ENCODE results near the gene SLC2A4.

Gene SLC2A4

DNA sequence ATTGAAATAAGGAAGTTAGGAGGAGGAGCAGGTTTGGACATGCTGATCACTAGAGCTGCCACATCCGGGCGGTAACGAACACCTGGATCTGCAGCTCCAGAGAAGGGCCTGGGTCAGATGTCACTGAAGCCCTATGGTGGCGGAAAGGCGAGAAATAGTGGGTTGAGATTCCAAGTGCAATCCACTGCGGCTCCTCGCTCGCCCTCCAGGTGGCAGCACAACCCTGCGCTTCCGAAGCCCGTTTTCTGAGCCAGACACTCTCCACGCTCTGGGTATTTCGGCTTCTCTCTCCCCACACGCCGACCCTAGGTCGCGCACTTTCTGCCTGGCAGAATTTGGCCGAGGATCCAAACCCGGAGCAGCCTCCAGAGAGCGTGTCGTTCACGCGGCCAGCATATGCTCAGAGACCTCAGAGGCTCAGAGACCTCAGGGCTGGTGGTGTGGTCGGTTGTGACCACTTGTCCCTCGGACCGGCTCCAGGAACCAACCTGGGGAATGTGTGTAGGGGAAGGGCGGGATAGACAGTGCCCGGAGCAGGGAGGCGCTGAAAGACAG lies 922 bp upstream of the SLC2A4 start:
- peak; percentile 93 for DNase-seq

- peak; percentile 59 for DNase-seq
Observed at GRCh38 chr17:7281953-7282751, 634 bp downstream of the SLC2A4 start.

- no peak for DNase-seq
Observed at GRCh38 chr17:7282752-7283321, 1.3 kb downstream of the SLC2A4 start.

DNA sequence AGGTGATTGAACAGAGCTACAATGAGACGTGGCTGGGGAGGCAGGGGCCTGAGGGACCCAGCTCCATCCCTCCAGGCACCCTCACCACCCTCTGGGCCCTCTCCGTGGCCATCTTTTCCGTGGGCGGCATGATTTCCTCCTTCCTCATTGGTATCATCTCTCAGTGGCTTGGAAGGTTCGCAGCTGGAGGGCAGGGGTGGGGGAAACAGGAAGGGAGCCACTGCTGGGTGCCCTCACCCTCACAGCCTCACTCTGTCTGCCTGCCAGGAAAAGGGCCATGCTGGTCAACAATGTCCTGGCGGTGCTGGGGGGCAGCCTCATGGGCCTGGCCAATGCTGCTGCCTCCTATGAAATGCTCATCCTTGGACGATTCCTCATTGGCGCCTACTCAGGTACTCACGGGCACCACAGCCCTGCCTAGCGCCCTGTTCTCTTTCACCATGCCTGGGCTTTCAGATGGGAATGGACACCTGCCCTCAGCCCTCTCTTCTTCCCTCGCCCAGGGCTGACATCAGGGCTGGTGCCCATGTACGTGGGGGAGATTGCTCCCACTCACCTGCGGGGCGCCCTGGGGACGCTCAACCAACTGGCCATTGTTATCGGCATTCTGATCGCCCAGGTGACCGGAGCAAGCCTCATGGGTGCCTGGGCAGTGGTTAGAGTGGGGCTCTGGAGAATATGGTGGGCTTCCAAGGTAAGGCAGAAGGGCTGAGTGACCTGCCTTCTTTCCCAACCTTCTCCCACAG lies 2.1 kb downstream of the SLC2A4 start:
- no peak for DNase-seq

DNA sequence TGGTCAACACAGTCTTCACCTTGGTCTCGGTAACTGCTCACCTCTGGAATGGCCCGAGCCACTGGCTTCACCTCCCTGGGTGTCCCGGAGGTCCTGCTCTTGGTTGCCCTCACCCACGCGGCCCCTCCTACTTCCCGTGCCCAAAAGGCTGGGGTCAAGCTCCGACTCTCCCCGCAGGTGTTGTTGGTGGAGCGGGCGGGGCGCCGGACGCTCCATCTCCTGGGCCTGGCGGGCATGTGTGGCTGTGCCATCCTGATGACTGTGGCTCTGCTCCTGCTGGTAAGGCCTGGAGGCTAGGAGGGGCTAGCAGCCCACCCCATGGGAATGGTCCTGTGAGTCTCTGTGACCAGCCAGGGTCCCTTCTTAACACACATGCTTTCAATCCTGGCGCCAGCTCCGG lies 3.4 kb downstream of the SLC2A4 start:
- no peak for DNase-seq

GRCh38 chr17:7285679-7286078 lies 4.2 kb downstream of the SLC2A4 start:
- DNase-seq, result no peak

DNA sequence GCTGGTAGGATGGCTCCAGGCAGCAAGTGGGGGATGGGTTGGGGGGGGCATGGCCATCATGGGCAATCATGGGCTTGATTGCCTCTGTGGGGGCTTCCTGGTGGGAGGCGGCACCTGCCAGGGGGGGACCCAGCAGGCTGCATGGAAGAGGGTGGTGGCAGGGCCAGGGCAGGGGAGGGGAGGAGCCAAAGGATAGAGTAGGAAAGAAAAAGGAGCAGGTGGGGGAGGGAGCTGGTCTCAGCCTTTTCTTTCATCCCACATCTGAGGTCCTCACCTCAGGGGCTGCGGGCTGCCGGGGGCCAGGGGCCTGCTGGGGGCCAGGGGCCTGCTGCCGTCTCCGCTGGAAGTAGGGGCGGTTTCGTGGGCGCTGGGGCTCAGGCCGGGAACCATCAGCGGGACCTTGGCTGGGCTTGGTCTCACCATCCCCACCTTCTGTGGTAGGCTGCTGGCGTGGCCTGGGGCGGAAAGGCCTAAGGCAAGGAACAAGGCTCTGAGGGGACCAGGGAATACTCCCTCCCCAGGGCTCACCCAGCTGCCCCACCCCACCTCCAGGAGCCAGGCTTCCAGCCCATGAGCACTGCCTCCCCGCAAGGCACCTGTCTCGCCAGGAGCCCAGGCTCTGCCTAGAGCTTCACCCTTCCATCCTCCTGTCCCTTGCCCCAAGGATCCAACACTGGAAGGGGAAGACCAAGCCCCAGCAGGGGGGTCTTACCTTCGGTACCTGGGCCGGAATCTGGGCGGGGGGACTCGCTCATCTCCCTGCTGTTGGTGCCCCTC lies 7.9 kb downstream of the SLC2A4 start:
- DNase-seq, result no peak

DNA sequence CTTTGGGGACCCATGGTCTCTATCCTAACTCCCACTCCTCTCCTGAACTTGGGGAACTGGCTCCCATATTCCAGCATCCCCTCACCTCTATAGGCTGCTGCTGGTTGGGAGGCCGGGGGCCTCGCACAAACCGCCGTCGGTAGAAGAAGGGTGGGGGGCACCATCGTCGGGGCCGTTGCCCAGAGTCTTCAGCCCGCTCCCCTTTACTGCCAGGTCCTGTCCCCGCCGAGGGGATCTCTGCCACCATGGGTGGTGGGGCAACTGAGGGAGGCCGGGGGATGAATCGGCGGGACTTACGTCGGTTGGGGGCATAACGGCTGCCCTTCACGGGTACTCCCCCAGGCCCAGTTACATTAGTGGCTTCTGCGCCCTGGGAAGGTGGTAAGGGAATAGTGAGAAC lies 8.6 kb downstream of the SLC2A4 start:
- no peak for DNase-seq

DNA sequence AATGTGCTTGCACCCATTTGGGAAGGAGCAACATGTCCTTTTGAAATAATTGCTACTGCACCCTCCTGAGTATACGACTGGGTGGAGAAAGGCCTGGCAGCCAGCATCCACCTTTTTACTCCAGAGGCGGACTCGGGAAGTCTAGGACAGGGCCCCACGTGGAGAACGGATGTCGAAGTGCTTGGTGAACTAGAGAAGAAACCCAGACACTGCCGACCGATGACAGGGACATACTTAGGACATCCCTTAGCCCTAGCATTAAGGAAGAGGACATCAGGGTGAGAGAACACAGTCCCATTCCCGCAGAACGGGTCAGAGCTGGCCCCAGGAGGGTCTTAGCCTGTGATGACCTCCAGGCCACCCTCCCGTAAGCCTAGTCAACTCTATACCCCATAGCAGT lies 9.2 kb downstream of the SLC2A4 start:
- DNase-seq, result no peak

- no peak for DNase-seq
Observed at GRCh38 chr17:7292194-7292593, 10.7 kb downstream of the SLC2A4 start.

DNA sequence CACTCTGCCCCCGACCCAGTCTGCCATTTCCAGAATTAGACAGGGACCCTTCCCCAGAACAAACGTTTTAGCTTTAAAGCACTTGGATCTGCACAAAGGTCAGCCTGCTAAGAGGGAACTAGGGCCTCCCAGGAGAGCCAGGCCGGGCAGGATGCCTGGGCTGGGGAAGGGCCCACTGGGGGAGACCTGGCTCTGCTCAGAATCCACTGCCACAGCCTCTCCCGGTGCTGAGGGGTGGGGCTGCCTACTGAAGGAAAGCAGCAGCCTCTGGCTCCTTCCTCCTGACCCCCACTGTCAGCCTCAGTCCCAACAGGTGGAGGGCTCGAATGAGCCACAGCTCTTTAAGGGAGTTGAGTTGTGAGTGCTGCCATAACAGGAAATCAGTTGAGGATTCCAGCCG lies 11.2 kb downstream of the SLC2A4 start:
- DNase-seq, result no peak

DNA sequence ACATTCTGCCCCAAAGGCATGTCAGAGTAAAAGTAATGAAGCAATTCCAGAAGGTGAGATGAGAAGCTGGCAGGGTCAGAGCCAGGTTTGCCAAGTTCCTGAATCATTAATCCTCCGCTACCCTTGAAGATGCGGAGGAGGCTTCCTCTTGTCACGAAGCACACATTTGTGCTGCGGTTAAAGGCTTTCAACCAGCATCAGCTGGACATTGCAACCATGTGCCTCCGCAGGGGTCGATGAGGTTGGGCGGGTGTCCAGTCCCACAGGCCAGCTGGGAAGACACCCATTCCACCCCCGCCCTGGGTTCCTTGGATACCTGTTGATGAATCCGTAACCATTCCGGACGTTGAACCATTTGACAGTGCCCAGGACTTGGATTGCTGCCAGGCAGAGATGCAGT lies 11.6 kb downstream of the SLC2A4 start:
- no peak for DNase-seq

GRCh38 chr17:7293816-7294613 lies 12.5 kb downstream of the SLC2A4 start:
- no peak for DNase-seq

DNA sequence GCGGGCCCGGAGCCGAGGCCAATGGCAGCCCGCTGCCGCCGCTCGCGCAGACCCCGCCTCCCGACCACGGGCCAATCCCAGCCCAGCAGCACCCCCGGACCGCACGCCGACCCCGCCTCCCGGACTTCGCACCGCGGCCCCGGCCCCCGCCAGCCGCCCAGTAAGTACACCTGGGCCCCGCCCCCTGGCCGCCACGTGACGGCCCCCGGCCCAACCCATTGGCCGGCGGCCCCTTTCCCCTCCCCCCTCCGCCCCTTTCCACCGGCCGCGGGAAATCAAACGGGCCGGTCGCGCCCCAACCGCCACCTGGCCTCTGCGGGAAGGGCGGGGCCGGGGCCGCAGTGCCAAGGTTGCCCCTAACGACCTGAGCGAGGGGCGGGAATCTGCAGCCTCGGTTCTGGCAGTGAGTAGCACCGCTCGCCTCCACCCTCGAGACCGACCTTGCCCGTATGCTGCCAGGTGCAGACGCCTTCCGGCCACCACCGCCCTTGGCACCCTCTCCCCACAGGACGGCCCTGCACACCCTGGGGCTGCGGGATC lies 13.2 kb downstream of the SLC2A4 start, which contains the start of gene YBX2:
Gene YBX2 (minus strand): TSS at position 26 of the 540 bp plus-strand sequence. CDS start 139 bp downstream, outside the sequence.
- peak; percentile 88 for DNase-seq

DNA sequence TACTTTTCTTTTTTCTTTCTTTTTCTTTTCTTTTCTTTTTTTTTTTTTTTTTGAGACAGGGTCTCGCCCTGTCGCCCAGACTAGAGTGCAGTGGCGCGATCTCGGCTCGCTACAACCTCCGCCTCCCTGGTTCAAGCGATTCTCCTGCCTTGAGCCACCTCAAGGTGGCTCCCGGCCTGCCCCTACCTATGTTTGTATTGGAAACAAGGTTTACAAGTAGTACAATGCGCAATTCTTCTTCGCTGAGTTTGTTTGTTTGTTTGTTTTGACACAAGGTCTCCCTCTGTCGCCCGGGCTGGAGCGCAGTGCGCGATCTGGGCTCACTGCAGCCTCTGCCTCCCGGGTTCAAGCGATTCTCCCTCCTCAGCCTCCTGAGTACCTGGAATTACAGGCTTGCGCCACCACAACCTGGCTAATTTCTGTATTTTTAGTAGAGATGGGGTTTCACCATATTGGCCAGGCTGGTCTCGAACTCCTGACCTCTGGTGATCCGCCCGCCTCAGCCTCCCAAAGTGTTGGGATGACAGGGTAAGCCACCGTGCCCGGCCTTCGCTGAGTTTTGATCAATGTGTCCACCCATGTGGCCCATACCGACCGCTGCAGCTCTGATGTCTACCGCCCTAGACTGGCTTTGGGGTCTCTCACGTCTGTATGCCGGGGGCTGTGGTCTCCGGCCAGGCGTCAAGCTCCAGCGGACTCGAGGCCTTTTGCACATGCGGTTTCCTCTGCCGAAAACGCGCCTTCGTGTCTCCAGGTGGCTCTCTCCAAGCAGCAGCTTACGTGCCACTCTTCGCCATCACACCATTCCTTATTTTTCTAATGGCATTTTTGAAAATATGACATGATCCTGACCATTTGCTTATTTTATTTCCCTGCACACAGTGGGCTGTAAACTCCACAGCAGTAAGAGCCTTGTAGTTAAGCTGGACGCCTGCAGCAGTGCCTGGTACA lies 14.0 kb downstream of the SLC2A4 start:
- DNase-seq, result no peak

DNA sequence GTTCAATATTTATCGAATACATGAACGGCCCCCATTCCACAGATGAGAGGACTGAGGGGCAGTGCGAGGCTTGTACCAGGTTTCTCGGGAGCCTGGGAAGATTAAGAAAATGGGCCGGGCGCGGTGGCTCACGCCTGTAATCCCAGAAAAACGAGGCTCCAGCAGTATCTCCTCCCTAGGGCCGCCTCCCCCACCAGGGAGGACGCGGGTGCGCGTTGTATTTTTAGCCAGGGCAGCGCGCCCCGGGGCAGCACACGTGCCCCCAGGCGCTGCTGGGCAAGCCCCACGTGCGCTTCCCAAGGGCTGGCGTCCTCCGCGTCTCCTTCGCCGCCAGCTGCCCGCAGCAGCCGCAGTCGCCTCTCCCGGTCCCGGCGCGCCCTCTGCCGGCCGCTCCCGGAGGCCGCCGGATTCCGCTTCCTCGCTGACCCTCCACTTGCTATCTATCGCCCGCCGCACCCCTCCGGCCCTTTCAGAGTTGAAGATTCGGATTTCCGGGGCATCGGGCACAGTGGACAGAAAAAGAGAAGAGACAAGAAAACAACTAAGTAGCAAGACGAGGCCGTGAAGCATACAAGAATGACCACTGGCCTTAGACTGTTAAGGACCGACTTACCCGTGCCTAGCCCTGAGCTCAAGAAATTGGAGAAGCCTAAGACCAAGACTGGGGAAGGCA lies 14.8 kb downstream of the SLC2A4 start:
- peak; percentile 91 for DNase-seq

GRCh38 chr17:7304179-7304578 lies 22.7 kb downstream of the SLC2A4 start:
- DNase-seq, result no peak

DNA sequence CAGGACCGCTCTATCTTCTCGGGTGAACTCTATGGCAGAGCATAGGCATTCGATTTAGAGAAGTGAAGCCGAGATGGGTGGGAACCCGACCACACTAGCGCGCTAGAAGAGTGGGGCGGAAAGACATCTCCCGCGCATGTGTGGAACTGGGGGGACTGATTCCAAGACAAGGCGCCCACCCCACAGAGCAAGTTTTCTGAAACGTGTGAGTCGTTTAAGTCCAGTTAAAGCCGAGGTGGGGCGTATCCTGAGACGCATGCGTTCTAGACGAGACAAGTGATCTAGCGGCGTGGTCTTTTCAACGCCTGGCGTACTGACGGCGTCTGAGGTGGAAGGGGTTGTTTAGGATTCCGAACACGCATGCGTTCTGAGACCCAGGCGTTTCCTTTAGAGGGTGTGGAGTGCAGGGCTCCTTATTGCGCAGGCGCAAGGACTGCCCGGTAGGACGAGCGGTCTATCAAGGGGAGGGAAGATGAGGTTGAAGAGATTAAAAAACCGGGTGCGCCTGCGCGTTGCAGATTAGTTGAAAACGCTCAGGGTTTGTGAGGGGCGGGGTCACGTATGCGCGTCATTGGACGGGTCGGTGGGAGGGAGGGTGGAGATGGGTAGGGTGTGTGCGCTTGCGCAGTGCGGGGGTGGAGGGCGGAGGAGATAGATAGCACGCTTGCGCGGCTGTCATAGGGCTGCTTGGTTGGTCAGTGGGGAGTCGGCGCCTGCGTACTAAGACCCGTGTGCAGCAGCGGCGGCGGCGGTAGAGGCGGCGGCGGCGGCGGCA lies 25.6 kb downstream of the SLC2A4 start, which contains the start of gene EIF5A:
Gene EIF5A (plus strand): TSS at position 718 of the 775 bp plus-strand sequence. CDS start 2,008 bp downstream, outside the sequence.
- peak; percentile 100 for DNase-seq

Data from activated CD8-positive, alpha-beta memory T cell treated with anti-CD3 and anti-CD28 coated beads, Interleukin-2, amount 50 U/mL, for 48 hours (primary cell).